SH-SY5Y (cell line): Measurements from ENCODE around the gene ABHD16B.

Experiments
- GATA2 ChIP-seq: IDR thresholded peaks from 2 replicates; pipeline ENCODE4 v1.6.1; 2011; ENCODE audit warnings: mild to moderate bottlenecking, low read depth, low read length
- GATA3 ChIP-seq: IDR thresholded peaks from 2 replicates; pipeline ENCODE4 v1.6.1; 2011; ENCODE audit warnings: low read depth, mild to moderate bottlenecking, low read length, moderate library complexity

DNA sequence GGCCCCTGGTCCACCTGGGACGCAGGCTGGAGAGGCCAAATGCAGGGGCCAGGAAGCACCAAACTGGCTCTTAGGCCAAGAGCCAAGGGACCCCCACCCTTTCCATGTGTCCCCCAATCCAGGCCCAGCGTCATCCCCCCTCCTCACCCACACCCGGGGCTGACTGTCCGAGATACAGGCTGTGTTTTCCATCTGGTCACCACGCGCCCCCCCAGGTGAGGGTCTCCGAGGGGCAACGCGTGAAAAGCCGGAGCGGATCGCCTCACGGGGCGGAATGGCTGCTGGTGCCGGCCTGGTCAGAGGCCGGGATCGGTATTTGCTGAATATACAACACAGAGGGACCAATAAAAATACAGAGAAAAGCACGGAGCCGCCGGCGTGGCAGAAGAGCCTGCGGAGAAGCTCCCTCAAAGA lies 5.2 kb upstream of the ABHD16B start:
- no peak for TF ChIP-seq GATA2
- no peak for TF ChIP-seq GATA3
